Measurements from ENCODE around the gene COG5.

GRCh38 chr7:107530751-107531150 lies 33.0 kb downstream of the COG5 start:
- TF ChIP-seq, protein P1, sequence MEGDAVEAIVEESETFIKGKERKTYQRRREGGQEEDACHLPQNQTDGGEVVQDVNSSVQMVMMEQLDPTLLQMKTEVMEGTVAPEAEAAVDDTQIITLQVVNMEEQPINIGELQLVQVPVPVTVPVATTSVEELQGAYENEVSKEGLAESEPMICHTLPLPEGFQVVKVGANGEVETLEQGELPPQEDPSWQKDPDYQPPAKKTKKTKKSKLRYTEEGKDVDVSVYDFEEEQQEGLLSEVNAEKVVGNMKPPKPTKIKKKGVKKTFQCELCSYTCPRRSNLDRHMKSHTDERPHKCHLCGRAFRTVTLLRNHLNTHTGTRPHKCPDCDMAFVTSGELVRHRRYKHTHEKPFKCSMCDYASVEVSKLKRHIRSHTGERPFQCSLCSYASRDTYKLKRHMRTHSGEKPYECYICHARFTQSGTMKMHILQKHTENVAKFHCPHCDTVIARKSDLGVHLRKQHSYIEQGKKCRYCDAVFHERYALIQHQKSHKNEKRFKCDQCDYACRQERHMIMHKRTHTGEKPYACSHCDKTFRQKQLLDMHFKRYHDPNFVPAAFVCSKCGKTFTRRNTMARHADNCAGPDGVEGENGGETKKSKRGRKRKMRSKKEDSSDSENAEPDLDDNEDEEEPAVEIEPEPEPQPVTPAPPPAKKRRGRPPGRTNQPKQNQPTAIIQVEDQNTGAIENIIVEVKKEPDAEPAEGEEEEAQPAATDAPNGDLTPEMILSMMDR (IDR thresholded peaks at IDR 0.05) = no peak
- no peak for TF ChIP-seq POLR2A (IDR thresholded peaks at IDR 0.05)
